Stimulated activated CD8-positive, alpha-beta memory T cell treated with anti-CD3 and anti-CD28 coated beads, Interleukin-7, amount 100 ng/mL, for 48 hours (primary cell): ENCODE results near the gene E2F6.
A peak's percentile ranks its signal among the peaks of the same experiment; 100 is the strongest.

Source experiments
- DNase-seq, 2 donors: peaks; one replicate each; pipeline ENCODE4 v3.0.0-alpha.2; 2020; ENCODE audit warnings: low read depth in 1 of 2; ENCODE audit errors: extremely low read depth in 1 of 2

E2F6 gene

GRCh38 chr2:11493282-11493681 is 27.3 kb upstream of the E2F6 start:
- no peak for DNase-seq

- DNase-seq = no peak
These were observed 26.8 kb upstream of the E2F6 start for GRCh38 chr2:11492720-11493119.

- no peak for DNase-seq
These were observed 26.3 kb upstream of the E2F6 start for GRCh38 chr2:11492244-11492643.

GRCh38 chr2:11491348-11491933 is 25.5 kb upstream of the E2F6 start:
- no peak for DNase-seq

- no peak for DNase-seq
These were observed 24.2 kb upstream of the E2F6 start for GRCh38 chr2:11490194-11490593.

GRCh38 chr2:11488809-11489208 is 22.8 kb upstream of the E2F6 start:
- no peak for DNase-seq

- DNase-seq = no peak
These were observed 18.1 kb upstream of the E2F6 start for GRCh38 chr2:11483806-11484617.

GRCh38 chr2:11482473-11483035 is 16.6 kb upstream of the E2F6 start:
- DNase-seq = no peak

GRCh38 chr2:11481789-11482472 is 16.0 kb upstream of the E2F6 start:
- no peak for DNase-seq

GRCh38 chr2:11481426-11481788 is 15.4 kb upstream of the E2F6 start:
- no peak for DNase-seq

GRCh38 chr2:11480859-11481258 is 14.9 kb upstream of the E2F6 start:
- no peak for DNase-seq

- DNase-seq = no peak
These were observed 14.4 kb upstream of the E2F6 start for GRCh38 chr2:11480406-11480805.

- no peak for DNase-seq
These were observed 13.1 kb upstream of the E2F6 start for GRCh38 chr2:11478899-11479605.

- peak; percentile 30 to 65 for DNase-seq
These were observed 12.0 kb upstream of the E2F6 start for GRCh38 chr2:11477994-11478393.

- no peak for DNase-seq
These were observed 7.9 kb upstream of the E2F6 start for GRCh38 chr2:11473659-11474433.

- DNase-seq = no peak
These were observed 1.8 kb upstream of the E2F6 start for GRCh38 chr2:11467749-11468148.

- no peak for DNase-seq
These were observed 1.2 kb upstream of the E2F6 start for GRCh38 chr2:11467129-11467649.

GRCh38 chr2:11466307-11467128 is 557 bp upstream of the E2F6 start:
- no peak for DNase-seq

GRCh38 chr2:11465110-11465484 is 864 bp downstream of the E2F6 start:
- no peak for DNase-seq
